NCI-H2227 treated with DMSO at 0.1 percent for 48 hours (cell line): Measurements from ENCODE around the gene NGEF.

Experiments
- DNase-seq: peaks from one replicate; lab custom pipeline; 2025; lab: John Stamatoyannopoulos, UW

The NGEF gene

DNA sequence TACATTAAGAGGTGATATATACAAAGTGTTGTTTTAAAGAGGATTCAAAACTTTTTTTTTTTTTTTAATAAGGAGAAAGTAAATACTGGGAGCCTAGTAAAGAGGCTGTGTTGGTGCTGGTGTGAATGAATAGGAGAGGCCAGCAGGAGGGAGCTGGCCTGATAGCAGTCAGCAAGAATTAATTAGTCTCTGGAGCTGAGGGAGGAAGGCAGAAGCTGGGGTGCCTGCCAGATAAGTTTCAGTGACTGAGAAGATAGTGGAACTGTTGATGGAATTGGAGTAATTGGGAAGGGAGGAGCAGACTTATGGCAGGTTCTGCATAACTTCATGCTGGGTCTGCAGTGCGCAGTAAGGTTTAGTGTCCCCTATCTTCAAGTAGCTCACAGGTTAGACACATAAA is 179.2 kb downstream of the NGEF start:
- DNase-seq, result no peak

DNA sequence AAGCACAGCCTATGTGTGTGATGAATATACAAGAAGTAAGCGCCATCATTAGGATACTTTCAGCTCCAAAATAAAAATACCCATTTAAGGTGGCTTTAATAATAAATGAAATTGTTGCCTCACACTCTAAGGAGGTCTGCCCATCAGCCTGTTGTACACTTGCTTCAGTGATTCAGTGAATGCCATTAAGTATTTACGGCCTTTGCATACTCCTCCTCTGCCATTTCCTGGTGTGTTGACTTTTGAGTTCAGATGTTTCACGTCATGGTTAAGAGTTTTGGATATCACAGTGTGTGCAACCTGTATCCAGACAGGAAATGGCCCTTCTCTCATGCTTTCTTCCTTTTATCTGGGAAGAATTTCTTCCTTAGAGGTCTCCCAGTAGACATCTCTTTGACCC is 181.6 kb downstream of the NGEF start:
- no peak for DNase-seq

DNA sequence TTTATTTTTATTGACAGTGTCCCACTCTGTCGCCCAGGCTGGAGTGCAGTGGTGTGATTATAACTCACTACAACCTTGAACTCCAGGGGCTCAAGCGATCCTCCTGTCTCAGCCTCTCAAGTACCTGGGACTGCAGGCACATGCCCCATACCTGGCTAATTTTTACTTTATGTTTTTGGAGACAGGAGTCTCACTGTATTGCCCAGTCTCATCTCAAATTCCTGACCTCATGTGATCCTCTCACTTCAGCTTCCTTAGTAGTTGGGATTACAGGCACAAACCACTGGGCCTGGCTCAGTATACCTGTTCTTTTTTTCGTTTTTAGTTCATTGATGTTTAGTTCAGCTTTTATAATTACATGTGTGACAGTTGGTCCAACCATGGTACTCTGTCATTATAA is 183.1 kb downstream of the NGEF start:
- no peak for DNase-seq
